ENCODE measurements around the gene SUN1. TPM values are rescaled to one million over a fixed set of nuclear protein-coding genes. Genes with fewer than 3 reads are reported as not detected.
A peak's percentile ranks its signal among the peaks of the same experiment; 100 is the strongest.

The SUN1 gene
- total and polyA plus RNA-seq, 4 donors: 24.8 to 162 (median 40.1) TPM

GRCh38 chr7:921581-922333 is 89.5 kb downstream of the SUN1 start:
- no peak overlapping the region for H3K9ac ChIP-seq (ENCODE audit: low read depth in 1 of 2, low read length in 2 of 2)
- H3K4me3 ChIP-seq (ENCODE audit: low read depth in 1 of 3, low read length in 3 of 3): no peak overlapping the region
- TF ChIP-seq HNF4A (conservative IDR thresholded peaks at IDR 0.05) (no peak), NR2F2 (IDR thresholded peaks at IDR 0.05) (no peak), SP1 (IDR thresholded peaks at IDR 0.05) (no peak), HNF4G (IDR thresholded peaks at IDR 0.05) (no peak), FOXA2 (IDR thresholded peaks at IDR 0.05) (no peak), REST (IDR thresholded peaks at IDR 0.05) (no peak), JUND (IDR thresholded peaks at IDR 0.05) (no peak), FOXA1 (IDR thresholded peaks at IDR 0.05) (no peak)
- TF ChIP-seq, protein P1, sequence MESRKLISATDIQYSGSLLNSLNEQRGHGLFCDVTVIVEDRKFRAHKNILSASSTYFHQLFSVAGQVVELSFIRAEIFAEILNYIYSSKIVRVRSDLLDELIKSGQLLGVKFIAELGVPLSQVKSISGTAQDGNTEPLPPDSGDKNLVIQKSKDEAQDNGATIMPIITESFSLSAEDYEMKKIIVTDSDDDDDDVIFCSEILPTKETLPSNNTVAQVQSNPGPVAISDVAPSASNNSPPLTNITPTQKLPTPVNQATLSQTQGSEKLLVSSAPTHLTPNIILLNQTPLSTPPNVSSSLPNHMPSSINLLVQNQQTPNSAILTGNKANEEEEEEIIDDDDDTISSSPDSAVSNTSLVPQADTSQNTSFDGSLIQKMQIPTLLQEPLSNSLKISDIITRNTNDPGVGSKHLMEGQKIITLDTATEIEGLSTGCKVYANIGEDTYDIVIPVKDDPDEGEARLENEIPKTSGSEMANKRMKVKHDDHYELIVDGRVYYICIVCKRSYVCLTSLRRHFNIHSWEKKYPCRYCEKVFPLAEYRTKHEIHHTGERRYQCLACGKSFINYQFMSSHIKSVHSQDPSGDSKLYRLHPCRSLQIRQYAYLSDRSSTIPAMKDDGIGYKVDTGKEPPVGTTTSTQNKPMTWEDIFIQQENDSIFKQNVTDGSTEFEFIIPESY (IDR thresholded peaks at IDR 0.05): no peak
- TF ChIP-seq, protein P2, sequence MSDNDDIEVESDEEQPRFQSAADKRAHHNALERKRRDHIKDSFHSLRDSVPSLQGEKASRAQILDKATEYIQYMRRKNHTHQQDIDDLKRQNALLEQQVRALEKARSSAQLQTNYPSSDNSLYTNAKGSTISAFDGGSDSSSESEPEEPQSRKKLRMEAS (IDR thresholded peaks at IDR 0.05): no peak
- WGBS: 69% methylated on average over 36 of the region's 36 CpGs
- H3K4me1 ChIP-seq (ENCODE audit: control insufficient read depth in 4 of 4, insufficient read depth in 4 of 4, low read length in 3 of 4): peaks cover 0 to 6% (median 2%) of the 10 kb centered on the region in 4 donors
- no peak overlapping the region for H3K27ac ChIP-seq (ENCODE audit: low read depth in 1 of 2, low read length in 2 of 2)
- no peaks in the 10 kb centered on the region for H3K9me3 ChIP-seq (ENCODE audit: control insufficient read depth in 4 of 4, low read length in 3 of 4)
- no peak for DNase-seq (ENCODE audit: low spot score)
- H3K36me3 ChIP-seq (ENCODE audit: control insufficient read depth in 4 of 4, insufficient read depth in 3 of 4, low read depth in 1 of 4, low read length in 3 of 4): peaks cover 0 to 3% (median 0%) of the 10 kb centered on the region in 4 donors
- H3K27me3 ChIP-seq (ENCODE audit: control insufficient read depth in 4 of 4, insufficient read depth in 4 of 4, low read length in 3 of 4): no peaks in the 10 kb centered on the region

DNA sequence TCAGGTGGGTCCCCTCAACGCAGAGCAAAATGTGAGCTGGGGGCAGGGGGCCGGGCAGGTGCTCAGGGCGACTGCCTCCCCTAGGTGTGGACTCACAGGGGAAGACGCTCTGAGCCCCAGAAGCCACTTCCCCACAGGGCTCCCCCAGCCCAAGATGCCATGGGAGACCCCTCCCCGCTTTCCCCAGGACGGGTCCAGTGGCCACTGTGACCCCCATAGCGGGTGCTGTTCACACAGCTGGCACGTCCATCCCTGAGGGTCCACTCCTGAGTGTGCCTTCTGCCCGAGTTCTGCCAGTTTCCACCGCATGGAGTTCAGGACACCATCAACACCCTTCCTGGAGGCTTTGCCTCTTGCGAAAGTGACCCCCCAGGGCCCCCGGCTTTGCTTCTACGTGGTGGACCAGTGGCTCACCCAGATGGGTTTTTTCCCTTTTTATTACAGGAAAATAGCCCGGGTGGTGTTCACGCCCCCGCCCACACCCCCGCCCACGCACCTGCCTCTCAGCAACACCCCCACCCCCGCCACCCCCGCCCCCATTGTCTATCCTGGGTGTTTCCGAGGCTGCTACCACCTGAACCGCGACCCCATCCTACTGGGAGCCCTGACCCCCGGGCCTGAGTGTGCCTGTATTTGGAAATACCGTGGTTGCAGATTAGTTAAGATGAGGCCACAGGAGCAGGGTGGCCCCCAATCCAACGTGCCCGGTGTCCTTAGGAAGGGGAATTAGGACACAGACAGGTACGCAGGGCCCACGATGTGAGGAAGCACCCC is 90.2 kb downstream of the SUN1 start:
- Histone ChIP-seq H3K4me1 (ENCODE audit: control insufficient read depth in 4 of 4, insufficient read depth in 4 of 4, low read length in 3 of 4) (peaks cover 0 to 6% (median 2%) of the 10 kb centered on the region in 4 donors), H3K27ac (ENCODE audit: low read depth in 1 of 2, low read length in 2 of 2) (peak overlapping the region in 1 of 2 donors; percentile 12)
- WGBS: 46% methylated on average over 29 of the region's 29 CpGs
- no peak for TF ChIP-seq YY1 (IDR thresholded peaks at IDR 0.05)
- TF ChIP-seq, protein P1 (IDR thresholded peaks at IDR 0.05): no peak
- no peak for TF ChIP-seq SP1 (IDR thresholded peaks at IDR 0.05)
- no peak for TF ChIP-seq GABPA (IDR thresholded peaks at IDR 0.05 in 1 of 2, conservative IDR thresholded peaks at IDR 0.05 in 1 of 2)
- no peak for TF ChIP-seq REST (IDR thresholded peaks at IDR 0.05)
- TF ChIP-seq EGR1 (IDR thresholded peaks at IDR 0.05; ENCODE audit: low read depth in 2 of 2): no peak
- no peak for TF ChIP-seq HNF4G (IDR thresholded peaks at IDR 0.05)
- TF ChIP-seq TAF1 (conservative IDR thresholded peaks at IDR 0.05): no peak
- TF ChIP-seq FOXA2 (IDR thresholded peaks at IDR 0.05): no peak
- TF ChIP-seq, protein P2 (IDR thresholded peaks at IDR 0.05): no peak
- TF ChIP-seq HNF4A (conservative IDR thresholded peaks at IDR 0.05): no peak
- TF ChIP-seq RXRA (IDR thresholded peaks at IDR 0.05): no peak
- TF ChIP-seq JUND (IDR thresholded peaks at IDR 0.05): no peak

More for the DNA sequence above, 90.2 kb downstream of the SUN1 start:
- Histone ChIP-seq H3K27me3 (ENCODE audit: control insufficient read depth in 4 of 4, insufficient read depth in 4 of 4, low read length in 3 of 4) (no peaks in the 10 kb centered on the region), H3K9ac (ENCODE audit: low read depth in 1 of 2, low read length in 2 of 2) (peak overlapping the region in 1 of 2 donors; percentile 7), H3K36me3 (ENCODE audit: control insufficient read depth in 4 of 4, insufficient read depth in 3 of 4, low read depth in 1 of 4, low read length in 3 of 4) (peaks cover 0 to 3% (median 0%) of the 10 kb centered on the region in 4 donors), H3K4me3 (ENCODE audit: low read depth in 1 of 3, low read length in 3 of 3) (no peak overlapping the region), H3K9me3 (ENCODE audit: control insufficient read depth in 4 of 4, low read length in 3 of 4) (no peaks in the 10 kb centered on the region)
- DNase-seq (ENCODE audit: low spot score): no peak
